Ovary (tissue), 9 donors: ENCODE results near the gene DOK3. TPM values are rescaled to one million over a fixed set of nuclear protein-coding genes. Genes with fewer than 3 reads are reported as not detected.
A peak's percentile ranks its signal among the peaks of the same experiment; 100 is the strongest.

Experiments used
- DNase-seq, 5 donors: peaks; one replicate each; pipeline ENCODE4 v3.0.0-alpha.2; 2019 to 2020
- H3K27ac ChIP-seq, 2 donors: fragments of 200-600 bp; one replicate each; pipeline versions ENCODE4 v1.5.1 to v1.8.0; 2019 to 2022
- H3K27me3 ChIP-seq: fragments of 200-600 bp; one replicate; pipeline ENCODE4 v1.8.0; 2022
- H3K36me3 ChIP-seq: fragments of 200-600 bp; sonication (generic); one replicate; pipeline ENCODE4 v1.5.1; 2019
- H3K4me1 ChIP-seq: one replicate; pipeline ENCODE4 v1.8.1; 2013; ENCODE audit warnings: mild to moderate bottlenecking, moderate library complexity; ENCODE audit not compliant: insufficient read depth
- H3K4me3 ChIP-seq: fragments of 200-600 bp; sonication (generic); one replicate; pipeline ENCODE4 v1.5.1; 2017
- H3K9me3 ChIP-seq, 2 donors: fragments of 200-600 bp in 1 of 2; sonication (generic) in 1 of 2; one replicate each; pipeline versions ENCODE4 v1.5.1 to v1.8.1; 2013 to 2019; ENCODE audit warnings: mild to moderate bottlenecking in 1 of 2, moderate library complexity in 1 of 2
- EP300 ChIP-seq: sonication (generic); formaldehyde crosslinking; IDR thresholded peaks from one replicate; pipeline ENCODE4 v1.6.1; 2017; ENCODE audit warnings: antibody characterized with exemption
- POLR2A ChIP-seq: fragments of 450-650 bp; IDR thresholded peaks from one replicate; pipeline ENCODE4 v1.6.1; 2017; ENCODE audit warnings: antibody characterized with exemption, mild to moderate bottlenecking, moderate library complexity
- WGBS, 3 donors: extraction: QIAGEN DNeasy Blood & Tissue Kit in 1 of 3; methylation state at CpG; one replicate each; pipeline versions ENCODE4 v1.1.5 to v1.1.7; 2013 to 2017; 5-methylcytosine and 5-hydroxymethylcytosine counted together
- intact Hi-C, 4 donors: fragments of 100-400 bp; cut with DNase I; formaldehyde crosslinking; loops; one replicate each; pipeline versions ENCODE4 v1.11.0 to v1.15.1; 2022 to 2023
- polyA plus RNA-seq, 2 donors: library from polyadenylated mRNA; stranded (reverse); fragments of 200-250 nt in 1 of 2; fragments of 350-450 nt in 1 of 2; fragmentation: Illumina TruSeq in 1 of 2; extraction: RNeasy Lipid Tissue Mini Kit (QIAGEN cat#74804) in 1 of 2; gene quantifications; one replicate each; pipeline ENCODE4 v1.2.3, GENCODE V29; 2013 to 2014
- total RNA-seq, 7 donors: library from RNA; depleted of rRNA in 2 of 7; stranded (reverse); fragments of >200 nt in 2 of 7; fragmentation: NEBNext Ultra II Directional in 3 of 7; extraction: Animal tissue kit (Norgen Biotek cat#: 25700) in 3 of 7; gene quantifications; one replicate each; pipeline versions ENCODE4 v1.1.0 to v1.2.4, GENCODE V29; 2016 to 2023
- TF ChIP-seq, protein P1 (sequence below), 3 donors: fragments of 450-650 bp in 2 of 3; fragments of 200-600 bp in 1 of 3; IDR thresholded peaks; one replicate each; pipeline versions ENCODE4 v1.5.1 to v1.8.0; 2016 to 2022; ENCODE audit warnings: antibody characterized with exemption in 3 of 3, mild to moderate bottlenecking in 1 of 3
- donor health status: DM: no; HTN: no; CAD: no; lungs with moderate emphysema.
- donor health status: DM: no; HTN: no; CAD: no.
- donor health status: Bipolar disorder and iron deficiency.
- donor health status: DM: yes; HTN: yes; CAD: no.
- donor health status: DM: no; HTN: no; CAD: no.
- donor health status: DM: yes; HTN: yes; CAD: no.

DOK3 gene
- total and polyA plus RNA-seq, 9 donors, result 1.3 to 7.2 (median 2.5) TPM

- no peak for DNase-seq
- no peaks in the 10 kb centered on the region for H3K36me3 ChIP-seq
- TF ChIP-seq EP300 (no peak), POLR2A (no peak)
- TF ChIP-seq, protein P1, sequence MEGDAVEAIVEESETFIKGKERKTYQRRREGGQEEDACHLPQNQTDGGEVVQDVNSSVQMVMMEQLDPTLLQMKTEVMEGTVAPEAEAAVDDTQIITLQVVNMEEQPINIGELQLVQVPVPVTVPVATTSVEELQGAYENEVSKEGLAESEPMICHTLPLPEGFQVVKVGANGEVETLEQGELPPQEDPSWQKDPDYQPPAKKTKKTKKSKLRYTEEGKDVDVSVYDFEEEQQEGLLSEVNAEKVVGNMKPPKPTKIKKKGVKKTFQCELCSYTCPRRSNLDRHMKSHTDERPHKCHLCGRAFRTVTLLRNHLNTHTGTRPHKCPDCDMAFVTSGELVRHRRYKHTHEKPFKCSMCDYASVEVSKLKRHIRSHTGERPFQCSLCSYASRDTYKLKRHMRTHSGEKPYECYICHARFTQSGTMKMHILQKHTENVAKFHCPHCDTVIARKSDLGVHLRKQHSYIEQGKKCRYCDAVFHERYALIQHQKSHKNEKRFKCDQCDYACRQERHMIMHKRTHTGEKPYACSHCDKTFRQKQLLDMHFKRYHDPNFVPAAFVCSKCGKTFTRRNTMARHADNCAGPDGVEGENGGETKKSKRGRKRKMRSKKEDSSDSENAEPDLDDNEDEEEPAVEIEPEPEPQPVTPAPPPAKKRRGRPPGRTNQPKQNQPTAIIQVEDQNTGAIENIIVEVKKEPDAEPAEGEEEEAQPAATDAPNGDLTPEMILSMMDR (IDR thresholded peaks at IDR 0.05), result no peak
- no peak overlapping the region for H3K27ac ChIP-seq
- intact Hi-C loops, result loop anchor here in 3 of 4 donors (5.0 to 10.0 kb wide), 3 partner anchors 57 to 345 kb away; partner anchors contain the start of genes MXD3 (in 2 of the 3) and PFN3 (in 1 of the 3)
- WGBS, 3 donors, result 83 to 86% (median 84%) methylated on average over 11 of the region's 11 CpGs
- H3K4me3 ChIP-seq, result no peak overlapping the region
- H3K27me3 ChIP-seq, result no peaks in the 10 kb centered on the region
- H3K9me3 ChIP-seq, result no peaks in the 10 kb centered on the region
- H3K4me1 ChIP-seq, result peaks cover 3% of the 10 kb centered on the region
Measured at GRCh38 chr5:177459357-177459756, 50.3 kb downstream of the DOK3 start.

GRCh38 chr5:177458912-177459350 lies 50.7 kb downstream of the DOK3 start:
- TF ChIP-seq, protein P1 (IDR thresholded peaks at IDR 0.05), result no peak
- TF ChIP-seq POLR2A (no peak), EP300 (no peak)
- intact Hi-C loops, result loop anchor here in 3 of 4 donors (5.0 to 10.0 kb wide), 3 partner anchors 57 to 344 kb away; partner anchors contain the start of genes MXD3 (in 2 of the 3) and PFN3 (in 1 of the 3)
- H3K27me3 ChIP-seq, result no peaks in the 10 kb centered on the region
- peaks cover 5% of the 10 kb centered on the region for H3K4me1 ChIP-seq
- 73 to 81% (median 77%) methylated on average over 13 to 14 of the region's 14 CpGs for WGBS, 3 donors
- H3K9me3 ChIP-seq, result no peaks in the 10 kb centered on the region
- no peaks in the 10 kb centered on the region for H3K36me3 ChIP-seq
- H3K27ac ChIP-seq, result no peak overlapping the region
- H3K4me3 ChIP-seq, result no peak overlapping the region
- peak in 1 of 5 donors; percentile 45 for DNase-seq

DNA sequence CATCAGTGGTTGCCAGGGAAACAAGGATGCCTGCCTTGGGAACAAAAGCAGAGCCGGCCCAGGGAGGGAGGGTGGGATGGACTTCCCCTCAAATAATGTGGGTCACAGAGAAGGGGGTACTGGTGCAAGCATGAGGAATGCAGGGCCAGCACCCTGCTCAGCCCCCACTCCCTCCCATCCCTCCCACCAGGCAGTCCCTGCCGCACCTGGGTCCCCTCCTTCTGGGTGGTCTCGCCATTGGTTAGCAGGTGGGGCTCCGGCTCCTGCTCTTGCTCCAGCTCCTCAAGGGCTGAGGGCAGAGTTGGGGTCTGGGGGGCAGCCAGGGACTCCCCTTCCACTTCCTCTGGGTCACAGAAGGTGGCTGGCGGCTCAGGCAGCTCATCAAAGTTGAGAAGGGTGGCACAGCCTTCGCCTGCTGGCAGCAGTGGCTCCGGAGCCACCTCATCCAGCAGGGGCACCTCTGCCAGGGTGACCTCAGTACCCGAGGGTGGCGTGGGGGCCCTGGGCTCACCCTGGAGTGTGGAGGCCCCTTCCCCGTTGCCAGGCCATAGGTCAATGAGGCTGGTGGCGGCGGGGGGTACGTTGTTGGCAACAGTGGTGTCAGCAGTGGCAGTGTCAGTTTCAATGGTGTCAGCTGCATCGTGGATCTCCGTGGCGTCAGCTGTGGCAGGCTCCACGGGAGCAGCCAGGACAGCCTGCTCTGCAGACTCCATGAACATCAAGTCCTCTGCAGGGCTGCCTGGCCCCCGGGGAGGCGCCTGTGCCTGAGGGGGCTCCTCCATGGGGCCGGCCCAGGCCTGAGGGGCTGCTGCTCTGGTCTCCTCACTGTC lies 51.6 kb downstream of the DOK3 start:
- no peak for TF ChIP-seq POLR2A
- TF ChIP-seq EP300, result no peak
- TF ChIP-seq, protein P1 (IDR thresholded peaks at IDR 0.05), result no peak
- intact Hi-C loops, result loop anchor here (1.0 to 10.0 kb wide), 6 partner anchors 39 to 343 kb away; partner anchors contain the start of genes MXD3 (in 2 of the 4), PDLIM7 (in 1 of the 4) and PFN3 (in 1 of the 4)
- Histone ChIP-seq H3K9me3 (no peaks in the 10 kb centered on the region), H3K27ac (no peak overlapping the region), H3K4me1 (peaks cover 7% of the 10 kb centered on the region), H3K36me3 (no peaks in the 10 kb centered on the region), H3K4me3 (no peak overlapping the region), H3K27me3 (no peaks in the 10 kb centered on the region)
- DNase-seq, result no peak
- 75 to 83% (median 75%) methylated on average over 15 to 20 of the region's 20 CpGs for WGBS, 3 donors

DNA sequence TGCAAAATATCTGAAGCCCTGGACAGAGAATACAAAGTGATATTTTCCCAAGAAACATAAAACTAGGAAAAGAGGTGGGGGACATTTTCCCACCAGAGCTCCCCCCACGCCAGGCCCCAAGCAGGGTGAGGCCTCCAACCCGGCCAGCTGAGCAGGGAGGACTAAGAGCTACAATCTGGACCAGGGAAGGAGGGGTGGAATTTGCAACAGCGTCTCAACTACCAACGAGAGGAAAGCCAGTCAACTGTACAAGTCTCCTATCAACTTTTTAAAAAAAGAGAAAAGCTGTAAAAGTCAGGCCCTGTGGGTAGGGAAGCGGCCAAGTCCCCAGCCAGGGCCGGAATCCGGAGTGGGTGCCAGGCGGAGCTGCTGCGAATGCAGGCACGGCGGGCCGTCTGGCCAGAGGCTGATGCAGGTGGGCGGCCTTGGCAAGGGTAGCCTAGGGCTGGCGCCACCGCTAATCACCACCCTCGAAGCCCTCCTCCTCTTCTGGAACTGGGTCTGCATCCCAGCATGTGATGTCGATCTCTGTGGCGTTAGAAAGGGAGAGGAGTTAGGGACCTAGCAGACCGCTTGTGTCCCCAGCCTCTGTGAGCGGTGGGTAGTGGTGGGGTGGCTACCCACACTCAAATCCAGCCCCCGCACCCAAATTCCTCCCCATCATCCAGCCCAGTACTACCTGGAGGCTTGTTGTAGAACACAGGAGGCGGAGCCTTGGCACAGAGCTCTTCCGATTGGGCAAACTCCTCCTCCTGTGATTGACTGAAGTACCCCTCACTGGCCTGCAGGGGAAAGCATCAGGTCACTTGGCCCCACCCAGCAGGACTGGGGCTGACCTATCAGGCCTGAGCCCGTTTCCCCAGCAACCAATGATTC lies 52.4 kb downstream of the DOK3 start:
- intact Hi-C loops, result loop anchor here (1.0 to 10.0 kb wide), 6 partner anchors 40 to 342 kb away; partner anchors contain the start of genes MXD3 (in 2 of the 4), PDLIM7 (in 1 of the 4) and PFN3 (in 1 of the 4)
- WGBS, 3 donors, result 62 to 65% (median 62%) methylated on average over 24 of the region's 24 CpGs
- Histone ChIP-seq H3K27ac (no peak overlapping the region), H3K4me3 (no peak overlapping the region), H3K4me1 (peaks cover 7% of the 10 kb centered on the region), H3K9me3 (no peaks in the 10 kb centered on the region), H3K36me3 (no peaks in the 10 kb centered on the region), H3K27me3 (no peaks in the 10 kb centered on the region)
- DNase-seq, result peak; percentile 63 to 77 (median 72)
- TF ChIP-seq, protein P1 (IDR thresholded peaks at IDR 0.05), result peak in 2 of 3 donors; percentile 48 to 49
- TF ChIP-seq EP300, result no peak
- no peak for TF ChIP-seq POLR2A
